Parathyroid adenoma (tissue), 2 donors: Measurements from ENCODE around the gene IL17D.

Source experiments
- H2AFZ ChIP-seq: fragments of 300-600 bp; sonication (generic); one replicate; pipeline ENCODE4 v1.7.0; 2017; ENCODE audit warnings: antibody characterized with exemption, mild to moderate bottlenecking
- H3K27ac ChIP-seq: fragments of 300-600 bp; sonication (generic); one replicate; pipeline ENCODE4 v1.7.0; 2017
- H3K27me3 ChIP-seq: fragments of 300-600 bp; sonication (generic); one replicate; pipeline ENCODE4 v1.7.0; 2017; ENCODE audit warnings: low read length; ENCODE audit not compliant: control insufficient read depth, insufficient read depth
- H3K36me3 ChIP-seq: fragments of 300-600 bp; sonication (generic); one replicate; pipeline ENCODE4 v1.7.0; 2017; ENCODE audit warnings: low read length; ENCODE audit not compliant: control insufficient read depth, insufficient read depth
- H3K4me1 ChIP-seq: fragments of 300-600 bp; sonication (generic); one replicate; pipeline ENCODE4 v1.7.0; 2017; ENCODE audit warnings: control low read depth
- H3K4me2 ChIP-seq: fragments of 300-600 bp; sonication (generic); one replicate; pipeline ENCODE4 v1.7.0; 2017; ENCODE audit warnings: low read length
- H3K4me3 ChIP-seq: fragments of 300-600 bp; sonication (generic); one replicate; pipeline ENCODE4 v1.7.0; 2017; ENCODE audit warnings: low read depth, low read length
- H3K79me2 ChIP-seq: fragments of 300-600 bp; sonication (generic); one replicate; pipeline ENCODE4 v1.7.0; 2017; ENCODE audit warnings: control low read depth
- H3K9ac ChIP-seq: fragments of 300-600 bp; sonication (generic); one replicate; pipeline ENCODE4 v1.7.0; 2017; ENCODE audit warnings: mild to moderate bottlenecking
- H3K9me3 ChIP-seq: fragments of 300-600 bp; sonication (generic); one replicate; pipeline ENCODE4 v1.7.0; 2017; ENCODE audit warnings: low read length; ENCODE audit not compliant: control insufficient read depth
- CTCF ChIP-seq: fragments of 300-600 bp; sonication (generic); IDR thresholded peaks from one replicate; pipeline ENCODE4 v1.7.0; 2017; ENCODE audit warnings: antibody characterized with exemption, mild to moderate bottlenecking
- donor health status: primary hyperparathyroidism.

The IL17D gene

GRCh38 chr13:20716951-20717350, 13.5 kb downstream of the IL17D start:
- no peak overlapping the region for H3K4me3 ChIP-seq
- no peak overlapping the region for H3K27ac ChIP-seq

GRCh38 chr13:20717581-20718542, 14.4 kb downstream of the IL17D start:
- no peaks in the 10 kb centered on the region for H3K27me3 ChIP-seq
- H3K79me2 ChIP-seq: no peaks in the 10 kb centered on the region
- no peak overlapping the region for H2AFZ ChIP-seq
- no peaks in the 10 kb centered on the region for H3K9me3 ChIP-seq
- no peak overlapping the region for H3K27ac ChIP-seq
- no peak overlapping the region for H3K4me3 ChIP-seq
- no peaks in the 10 kb centered on the region for H3K36me3 ChIP-seq
- H3K9ac ChIP-seq: no peak overlapping the region
- TF ChIP-seq CTCF: no peak
- H3K4me1 ChIP-seq: no peaks in the 10 kb centered on the region
- H3K4me2 ChIP-seq: no peak overlapping the region

More at GRCh38 chr13:20716951-20717350, 13.5 kb downstream of the IL17D start:
- no peaks in the 10 kb centered on the region for H3K36me3 ChIP-seq
- no peak overlapping the region for H3K9ac ChIP-seq
- no peak overlapping the region for H3K4me2 ChIP-seq
- H3K79me2 ChIP-seq: no peaks in the 10 kb centered on the region
- TF ChIP-seq CTCF: no peak
- no peaks in the 10 kb centered on the region for H3K4me1 ChIP-seq
- H2AFZ ChIP-seq: no peak overlapping the region
- no peaks in the 10 kb centered on the region for H3K27me3 ChIP-seq
- H3K9me3 ChIP-seq: no peaks in the 10 kb centered on the region

GRCh38 chr13:20718958-20719566, 15.6 kb downstream of the IL17D start:
- no peak overlapping the region for H3K4me2 ChIP-seq
- no peaks in the 10 kb centered on the region for H3K9me3 ChIP-seq
- no peaks in the 10 kb centered on the region for H3K79me2 ChIP-seq
- no peaks in the 10 kb centered on the region for H3K36me3 ChIP-seq
- no peak overlapping the region for H2AFZ ChIP-seq
- H3K27ac ChIP-seq: no peak overlapping the region
- H3K4me3 ChIP-seq: no peak overlapping the region
- no peaks in the 10 kb centered on the region for H3K27me3 ChIP-seq
- no peak for TF ChIP-seq CTCF
- H3K4me1 ChIP-seq: no peaks in the 10 kb centered on the region
- no peak overlapping the region for H3K9ac ChIP-seq

GRCh38 chr13:20719783-20720182, 16.3 kb downstream of the IL17D start:
- no peak overlapping the region for H3K4me3 ChIP-seq
- H3K79me2 ChIP-seq: no peaks in the 10 kb centered on the region
- no peak overlapping the region for H3K9ac ChIP-seq
- no peaks in the 10 kb centered on the region for H3K4me1 ChIP-seq
- no peak overlapping the region for H3K4me2 ChIP-seq
- no peaks in the 10 kb centered on the region for H3K27me3 ChIP-seq
- no peaks in the 10 kb centered on the region for H3K9me3 ChIP-seq
- H3K27ac ChIP-seq: no peak overlapping the region
- H3K36me3 ChIP-seq: no peaks in the 10 kb centered on the region
- no peak for TF ChIP-seq CTCF
- H2AFZ ChIP-seq: no peak overlapping the region
